Suprapubic skin (tissue), 4 donors: Measurements from ENCODE around the gene ZSWIM4. TPM values are rescaled to one million over a fixed set of nuclear protein-coding genes. Genes with fewer than 3 reads are reported as not detected.

ENCODE experiments used
- DNase-seq, 2 donors: peaks; one replicate each; pipeline ENCODE4 v3.0.0-alpha.2; 2019; ENCODE audit warnings: low spot score in 2 of 2
- H3K27ac ChIP-seq: fragments of 200-600 bp; sonication (generic); one replicate; pipeline ENCODE4 v1.5.1; 2019
- H3K27me3 ChIP-seq: fragments of 200-600 bp; sonication (generic); one replicate; pipeline ENCODE4 v1.5.1; 2019
- H3K36me3 ChIP-seq: fragments of 200-600 bp; sonication (generic); one replicate; pipeline ENCODE4 v1.5.1; 2019
- H3K4me1 ChIP-seq: fragments of 200-600 bp; sonication (generic); one replicate; pipeline ENCODE4 v1.5.1; 2019
- H3K4me3 ChIP-seq: fragments of 200-600 bp; sonication (generic); one replicate; pipeline ENCODE4 v1.5.1; 2019; ENCODE audit warnings: mild to moderate bottlenecking
- H3K9me3 ChIP-seq: fragments of 200-600 bp; sonication (generic); one replicate; pipeline ENCODE4 v1.5.1; 2019
- CTCF ChIP-seq, 2 donors: fragments of 200-600 bp in 1 of 2; fragments of 450-650 bp in 1 of 2; sonication (generic) in 1 of 2; IDR thresholded peaks; one replicate each; pipeline ENCODE4 v1.5.1; 2016 to 2019; ENCODE audit warnings: antibody characterized with exemption in 2 of 2, mild to moderate bottlenecking in 1 of 2, moderate library complexity in 1 of 2
- EP300 ChIP-seq: sonication (generic); formaldehyde crosslinking; IDR thresholded peaks from one replicate; pipeline ENCODE4 v1.6.1; 2017; ENCODE audit warnings: antibody characterized with exemption
- POLR2A ChIP-seq, 2 donors: fragments of 450-650 bp; IDR thresholded peaks; one replicate each; pipeline ENCODE4 v1.6.1; 2017; ENCODE audit warnings: antibody characterized with exemption in 2 of 2, mild to moderate bottlenecking in 2 of 2, moderate library complexity in 2 of 2
- POLR2AphosphoS5 ChIP-seq, 3 donors: sonication (generic); formaldehyde crosslinking; IDR thresholded peaks; one replicate each; pipeline ENCODE4 v1.6.1; 2017; ENCODE audit warnings: antibody characterized with exemption in 3 of 3
- WGBS: methylation state at CpG from one replicate; pipeline ENCODE4 v1.1.5; 2018; 5-methylcytosine and 5-hydroxymethylcytosine counted together
- total RNA-seq, 4 donors: library from RNA; depleted of rRNA; stranded (reverse); fragments of >200 nt; gene quantifications; one replicate each; pipeline ENCODE4 v1.1.0, GENCODE V29; 2016

Gene ZSWIM4
- total RNA-seq, 4 donors from 2014 or later = 11.4 to 19.5 (median 16.3) TPM

- Histone ChIP-seq H3K9me3 (no peaks in the 10 kb centered on the region), H3K36me3 (no peaks in the 10 kb centered on the region), H3K27ac (peak overlapping the region; percentile 83), H3K4me3 (no peak overlapping the region), H3K4me1 (peaks cover 66% of the 10 kb centered on the region), H3K27me3 (no peaks in the 10 kb centered on the region)
- no peak for DNase-seq
- WGBS = 57% methylated on average over 11 of the region's 12 CpGs
- TF ChIP-seq CTCF (IDR thresholded peaks at IDR 0.05) (no peak), POLR2AphosphoS5 (IDR thresholded peaks at IDR 0.05) (no peak), EP300 (no peak), POLR2A (IDR thresholded peaks at IDR 0.05) (no peak)
Observed at GRCh38 chr19:13881251-13881691, 86.0 kb downstream of the ZSWIM4 start.

Other genes starting within 250 kb of the ZSWIM4 start
- 100 to 1,000 TPM in 1 of 4 donors, 10 to 100 TPM in 3; 51.5 to 122 (median 69.6) TPM for gene MRI1, start 30.9 kb upstream of the ZSWIM4 start, total RNA-seq
- gene C19orf53, start 21.0 kb upstream of the ZSWIM4 start, total RNA-seq = 100 to 1,000 TPM in 3 of 4 donors, 10 to 100 TPM in 1; 84.2 to 150 (median 124) TPM
- not detected for gene NANOS3, start 81.7 kb downstream of the ZSWIM4 start, total RNA-seq
- 10 to 100 TPM in 2 of 4 donors, 1 to 10 TPM in 2; 7.6 to 23.0 (median 9.9) TPM for gene BRME1, start 110.7 kb downstream of the ZSWIM4 start, total RNA-seq
- 10 to 100 TPM; 48.0 to 94.9 (median 66.7) TPM for gene CC2D1A, start 110.8 kb downstream of the ZSWIM4 start, total RNA-seq
- 10 to 100 TPM in 1 of 4 donors, 1 to 10 TPM in 3; 2.3 to 10.6 (median 5.7) TPM for gene PODNL1, start 143.0 kb downstream of the ZSWIM4 start, total RNA-seq
- 10 to 100 TPM; 38.3 to 52.3 (median 46.2) TPM for gene DCAF15, start 157.1 kb downstream of the ZSWIM4 start, total RNA-seq
- 10 to 100 TPM in 2 of 4 donors, 1 to 10 TPM in 2; 6.8 to 13.2 (median 10.1) TPM for gene RFX1, start 210.9 kb downstream of the ZSWIM4 start, total RNA-seq
- gene RLN3, start 232.7 kb downstream of the ZSWIM4 start, total RNA-seq = not detected
- gene IL27RA, start 236.3 kb downstream of the ZSWIM4 start, total RNA-seq = 1 to 10 TPM in 3 of 4 donors, under 1 TPM in 1; 0.76 to 2.5 (median 1.5) TPM